GM12891 (cell line): ENCODE measurements around the gene WNT8A.

Experiments
- PAX5 ChIP-seq: IDR thresholded peaks from 2 replicates; pipeline ENCODE4 v1.6.1; 2011; ENCODE audit warnings: low read length, moderate library complexity, mild to moderate bottlenecking; ENCODE audit not compliant: insufficient read depth, severe bottlenecking
- POLR2A ChIP-seq: IDR thresholded peaks from 2 replicates; pipeline ENCODE4 v1.6.1; 2011; ENCODE audit warnings: low read depth, low read length, control low read depth
- POLR2AphosphoS5 ChIP-seq: IDR thresholded peaks from 2 replicates; pipeline ENCODE4 v1.6.1; 2011; ENCODE audit warnings: low read depth, low read length, control low read depth
- SPI1 ChIP-seq: IDR thresholded peaks from 2 replicates; pipeline ENCODE4 v1.6.1; 2011; ENCODE audit warnings: low read depth, low read length, control low read depth
- TAF1 ChIP-seq: IDR thresholded peaks from 2 replicates; pipeline ENCODE4 v1.6.1; 2011; ENCODE audit warnings: low read depth, low read length, control low read depth

DNA sequence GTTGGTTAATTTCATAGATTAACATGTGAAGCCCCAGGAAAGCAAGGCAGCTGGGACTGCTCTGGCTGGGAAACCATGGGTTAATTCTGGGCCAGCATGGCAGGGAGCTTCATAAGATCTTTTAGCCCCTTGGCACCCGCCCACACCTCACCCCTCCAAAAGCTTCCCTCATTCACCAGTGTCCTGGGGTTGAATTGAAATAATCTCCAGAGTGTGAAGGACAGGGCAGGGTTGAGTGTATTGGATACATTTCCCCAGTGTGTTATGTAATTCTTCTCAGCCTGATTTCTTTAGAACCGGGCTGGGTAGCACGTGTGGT is 19.4 kb downstream of the WNT8A start:
- no peak for TF ChIP-seq SPI1
- no peak for TF ChIP-seq POLR2A
- TF ChIP-seq POLR2AphosphoS5: no peak
- TF ChIP-seq PAX5: no peak
- no peak for TF ChIP-seq TAF1
